Liver (tissue), 9 donors: ENCODE measurements around the gene SLC17A9. TPM values are rescaled to one million over a fixed set of nuclear protein-coding genes. Genes with fewer than 3 reads are reported as not detected.

Experiments
- DNase-seq: peaks from one replicate; pipeline ENCODE4 v3.0.0-alpha.2; 2017; ENCODE audit warnings: low spot score
- H3K27ac ChIP-seq, 2 donors: one replicate each; pipeline ENCODE4 v1.7.0; 2013; ENCODE audit warnings: inconsistent platforms in 2 of 2, low read length in 2 of 2, control low read depth in 1 of 2, low read depth in 1 of 2, mild to moderate bottlenecking in 1 of 2
- H3K27me3 ChIP-seq, 4 donors: one replicate each; pipeline versions ENCODE4 v1.6.1 to v1.7.0; 2013; ENCODE audit warnings: low read length in 3 of 4, inconsistent platforms in 1 of 4, mild to moderate bottlenecking in 1 of 4, moderate library complexity in 1 of 4; ENCODE audit not compliant: control insufficient read depth in 4 of 4, insufficient read depth in 4 of 4
- H3K36me3 ChIP-seq, 4 donors: one replicate each; pipeline versions ENCODE4 v1.6.1 to v1.7.0; 2013; ENCODE audit warnings: low read length in 3 of 4, mild to moderate bottlenecking in 3 of 4, low read depth in 1 of 4, moderate library complexity in 1 of 4; ENCODE audit not compliant: control insufficient read depth in 4 of 4, insufficient read depth in 3 of 4
- H3K4me1 ChIP-seq, 4 donors: one replicate each; pipeline versions ENCODE4 v1.6.1 to v1.7.0; 2013; ENCODE audit warnings: low read length in 3 of 4, mild to moderate bottlenecking in 3 of 4, moderate library complexity in 1 of 4; ENCODE audit not compliant: control insufficient read depth in 4 of 4, insufficient read depth in 4 of 4
- H3K4me3 ChIP-seq, 3 donors: one replicate each; pipeline versions ENCODE4 v1.6.1 to v1.7.0; 2013; ENCODE audit warnings: low read length in 3 of 3, control low read depth in 1 of 3, low read depth in 1 of 3, mild to moderate bottlenecking in 1 of 3
- H3K9ac ChIP-seq, 2 donors: one replicate each; pipeline ENCODE4 v1.7.0; 2013; ENCODE audit warnings: low read length in 2 of 2, mild to moderate bottlenecking in 2 of 2, moderate library complexity in 2 of 2, control low read depth in 1 of 2, low read depth in 1 of 2
- H3K9me3 ChIP-seq, 4 donors: one replicate each; pipeline versions ENCODE4 v1.6.1 to v1.7.0; 2013; ENCODE audit warnings: low read length in 3 of 4; ENCODE audit not compliant: control insufficient read depth in 4 of 4
- ATF3 ChIP-seq: IDR thresholded peaks from 2 replicates; pipeline ENCODE4 v1.6.1; 2016; ENCODE audit warnings: antibody characterized with exemption
- CTCF ChIP-seq: fragments of 150-350 bp; IDR thresholded peaks from 2 replicates; pipeline ENCODE4 v1.5.1; 2017; ENCODE audit warnings: improper control_type of control experiment, low read depth, low read length; ENCODE audit not compliant: missing input control
- EGR1 ChIP-seq, 2 donors: IDR thresholded peaks; 2 replicates each; pipeline ENCODE4 v1.6.1; 2016 to 2018; ENCODE audit warnings: antibody characterized with exemption in 2 of 2, low read depth in 2 of 2
- FOXA1 ChIP-seq: IDR thresholded peaks from 2 replicates; pipeline ENCODE4 v1.6.1; 2016; ENCODE audit warnings: antibody characterized with exemption
- FOXA2 ChIP-seq: IDR thresholded peaks from 2 replicates; pipeline ENCODE4 v1.6.1; 2016; ENCODE audit warnings: antibody characterized with exemption
- GABPA ChIP-seq, 2 donors: IDR thresholded peaks in 1 of 2; conservative IDR thresholded peaks in 1 of 2; 2 replicates each; pipeline ENCODE4 v1.6.1; 2016; ENCODE audit warnings: antibody characterized with exemption in 2 of 2, mild to moderate bottlenecking in 1 of 2, moderate library complexity in 1 of 2
- HNF4A ChIP-seq, 2 donors: conservative IDR thresholded peaks; 2 replicates each; pipeline ENCODE4 v1.6.1; 2016; ENCODE audit warnings: antibody characterized with exemption in 2 of 2, mild to moderate bottlenecking in 2 of 2
- HNF4G ChIP-seq: IDR thresholded peaks from 2 replicates; pipeline ENCODE4 v1.6.1; 2016; ENCODE audit warnings: antibody characterized with exemption
- JUND ChIP-seq, 2 donors: IDR thresholded peaks; 2 replicates each; pipeline ENCODE4 v1.6.1; 2016; ENCODE audit warnings: antibody characterized with exemption in 2 of 2
- NR2F2 ChIP-seq: IDR thresholded peaks from 2 replicates; pipeline ENCODE4 v1.6.1; 2016; ENCODE audit warnings: antibody characterized with exemption
- RAD21 ChIP-seq, 2 donors: IDR thresholded peaks; 2 replicates each; pipeline ENCODE4 v1.6.1; 2016; ENCODE audit warnings: antibody characterized with exemption in 2 of 2, mild to moderate bottlenecking in 2 of 2
- RXRA ChIP-seq, 2 donors: IDR thresholded peaks; 2 replicates each; pipeline ENCODE4 v1.6.1; 2017 to 2018; ENCODE audit warnings: antibody characterized with exemption in 2 of 2, mild to moderate bottlenecking in 1 of 2
- SP1 ChIP-seq: IDR thresholded peaks from 2 replicates; pipeline ENCODE4 v1.6.1; 2018; ENCODE audit warnings: antibody characterized with exemption, mild to moderate bottlenecking
- TAF1 ChIP-seq: conservative IDR thresholded peaks from 2 replicates; pipeline ENCODE4 v1.6.1; 2016; ENCODE audit warnings: antibody characterized with exemption, mild to moderate bottlenecking
- YY1 ChIP-seq: IDR thresholded peaks from 2 replicates; pipeline ENCODE4 v1.6.1; 2016; ENCODE audit warnings: antibody characterized with exemption, mild to moderate bottlenecking
- WGBS: extraction: QIAGEN DNeasy Blood & Tissue Kit; methylation state at CpG from one replicate; pipeline ENCODE4 v1.1.7; 2013; 5-methylcytosine and 5-hydroxymethylcytosine counted together
- polyA plus RNA-seq, 2 donors: library from polyadenylated mRNA; stranded (reverse) in 1 of 2; unstranded in 1 of 2; fragments of 200-250 nt in 1 of 2; fragments of >200 nt in 1 of 2; fragmentation: Nextera tagmentation in 1 of 2; extraction: Ambion mirVana in 1 of 2; gene quantifications; one replicate each; pipeline versions ENCODE4 v1.2.1 to v1.2.3, GENCODE V29; 2013 to 2015
- total RNA-seq, 2 donors: library from RNA; depleted of rRNA; stranded (reverse); fragments of >200 nt; gene quantifications; one replicate each; pipeline ENCODE4 v1.2.3, GENCODE V29; 2014
- TF ChIP-seq, protein P1 (sequence below): IDR thresholded peaks from 2 replicates; pipeline ENCODE4 v1.6.1; 2016; ENCODE audit warnings: antibody characterized with exemption
- TF ChIP-seq, protein P2 (sequence below): IDR thresholded peaks from 2 replicates; pipeline ENCODE4 v1.6.1; 2016; ENCODE audit warnings: antibody characterized with exemption, mild to moderate bottlenecking
- TF ChIP-seq, protein P3 (sequence below): IDR thresholded peaks from 2 replicates; pipeline ENCODE4 v1.6.1; 2016; ENCODE audit warnings: antibody characterized with exemption
- donor health status: healthy.
- donor health status: healthy.
- donor health status: healthy.
- donor health status: healthy.
- donor health status: healthy.

Gene SLC17A9
- total and polyA plus RNA-seq, 4 donors: 16.0 to 138 (median 64.6) TPM

GRCh38 chr20:63015662-63016361 is 63.3 kb downstream of the SLC17A9 start:
- TF ChIP-seq HNF4A (conservative IDR thresholded peaks at IDR 0.05) (no peak), ATF3 (no peak), FOXA1 (no peak), RXRA (IDR thresholded peaks at IDR 0.05) (no peak), RAD21 (IDR thresholded peaks at IDR 0.05) (no peak), TAF1 (no peak), CTCF (no peak), GABPA (IDR thresholded peaks at IDR 0.05 in 1 of 2, conservative IDR thresholded peaks at IDR 0.05 in 1 of 2) (no peak), HNF4G (no peak), FOXA2 (no peak), SP1 (no peak), YY1 (no peak), NR2F2 (no peak), JUND (IDR thresholded peaks at IDR 0.05) (no peak), EGR1 (IDR thresholded peaks at IDR 0.05; ENCODE audit: low read depth in 2 of 2) (no peak)
- TF ChIP-seq, protein P1, sequence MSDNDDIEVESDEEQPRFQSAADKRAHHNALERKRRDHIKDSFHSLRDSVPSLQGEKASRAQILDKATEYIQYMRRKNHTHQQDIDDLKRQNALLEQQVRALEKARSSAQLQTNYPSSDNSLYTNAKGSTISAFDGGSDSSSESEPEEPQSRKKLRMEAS: no peak
- TF ChIP-seq, protein P2, sequence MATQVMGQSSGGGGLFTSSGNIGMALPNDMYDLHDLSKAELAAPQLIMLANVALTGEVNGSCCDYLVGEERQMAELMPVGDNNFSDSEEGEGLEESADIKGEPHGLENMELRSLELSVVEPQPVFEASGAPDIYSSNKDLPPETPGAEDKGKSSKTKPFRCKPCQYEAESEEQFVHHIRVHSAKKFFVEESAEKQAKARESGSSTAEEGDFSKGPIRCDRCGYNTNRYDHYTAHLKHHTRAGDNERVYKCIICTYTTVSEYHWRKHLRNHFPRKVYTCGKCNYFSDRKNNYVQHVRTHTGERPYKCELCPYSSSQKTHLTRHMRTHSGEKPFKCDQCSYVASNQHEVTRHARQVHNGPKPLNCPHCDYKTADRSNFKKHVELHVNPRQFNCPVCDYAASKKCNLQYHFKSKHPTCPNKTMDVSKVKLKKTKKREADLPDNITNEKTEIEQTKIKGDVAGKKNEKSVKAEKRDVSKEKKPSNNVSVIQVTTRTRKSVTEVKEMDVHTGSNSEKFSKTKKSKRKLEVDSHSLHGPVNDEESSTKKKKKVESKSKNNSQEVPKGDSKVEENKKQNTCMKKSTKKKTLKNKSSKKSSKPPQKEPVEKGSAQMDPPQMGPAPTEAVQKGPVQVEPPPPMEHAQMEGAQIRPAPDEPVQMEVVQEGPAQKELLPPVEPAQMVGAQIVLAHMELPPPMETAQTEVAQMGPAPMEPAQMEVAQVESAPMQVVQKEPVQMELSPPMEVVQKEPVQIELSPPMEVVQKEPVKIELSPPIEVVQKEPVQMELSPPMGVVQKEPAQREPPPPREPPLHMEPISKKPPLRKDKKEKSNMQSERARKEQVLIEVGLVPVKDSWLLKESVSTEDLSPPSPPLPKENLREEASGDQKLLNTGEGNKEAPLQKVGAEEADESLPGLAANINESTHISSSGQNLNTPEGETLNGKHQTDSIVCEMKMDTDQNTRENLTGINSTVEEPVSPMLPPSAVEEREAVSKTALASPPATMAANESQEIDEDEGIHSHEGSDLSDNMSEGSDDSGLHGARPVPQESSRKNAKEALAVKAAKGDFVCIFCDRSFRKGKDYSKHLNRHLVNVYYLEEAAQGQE: no peak
- TF ChIP-seq, protein P3, sequence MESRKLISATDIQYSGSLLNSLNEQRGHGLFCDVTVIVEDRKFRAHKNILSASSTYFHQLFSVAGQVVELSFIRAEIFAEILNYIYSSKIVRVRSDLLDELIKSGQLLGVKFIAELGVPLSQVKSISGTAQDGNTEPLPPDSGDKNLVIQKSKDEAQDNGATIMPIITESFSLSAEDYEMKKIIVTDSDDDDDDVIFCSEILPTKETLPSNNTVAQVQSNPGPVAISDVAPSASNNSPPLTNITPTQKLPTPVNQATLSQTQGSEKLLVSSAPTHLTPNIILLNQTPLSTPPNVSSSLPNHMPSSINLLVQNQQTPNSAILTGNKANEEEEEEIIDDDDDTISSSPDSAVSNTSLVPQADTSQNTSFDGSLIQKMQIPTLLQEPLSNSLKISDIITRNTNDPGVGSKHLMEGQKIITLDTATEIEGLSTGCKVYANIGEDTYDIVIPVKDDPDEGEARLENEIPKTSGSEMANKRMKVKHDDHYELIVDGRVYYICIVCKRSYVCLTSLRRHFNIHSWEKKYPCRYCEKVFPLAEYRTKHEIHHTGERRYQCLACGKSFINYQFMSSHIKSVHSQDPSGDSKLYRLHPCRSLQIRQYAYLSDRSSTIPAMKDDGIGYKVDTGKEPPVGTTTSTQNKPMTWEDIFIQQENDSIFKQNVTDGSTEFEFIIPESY: no peak
- 68% methylated on average over 22 of the region's 22 CpGs for WGBS
- Histone ChIP-seq H3K4me3 (no peak overlapping the region), H3K4me1 (peaks cover 0 to 4% (median 0%) of the 10 kb centered on the region in 4 donors), H3K27me3 (peaks cover 3 to 16% (median 5%) of the 10 kb centered on the region in 4 donors), H3K9ac (no peak overlapping the region), H3K36me3 (no peaks in the 10 kb centered on the region), H3K9me3 (peaks cover 0 to 3% (median under 1%) of the 10 kb centered on the region in 4 donors), H3K27ac (no peak overlapping the region)
- DNase-seq: no peak
